Measurements from ENCODE around the gene STAT4. TPM values are rescaled to one million over a fixed set of nuclear protein-coding genes. Genes with fewer than 3 reads are reported as not detected.

STAT4 gene
- total RNA-seq, 4 donors from 2014 or later = 3.1 to 9.1 TPM; not detected in 2

DNA sequence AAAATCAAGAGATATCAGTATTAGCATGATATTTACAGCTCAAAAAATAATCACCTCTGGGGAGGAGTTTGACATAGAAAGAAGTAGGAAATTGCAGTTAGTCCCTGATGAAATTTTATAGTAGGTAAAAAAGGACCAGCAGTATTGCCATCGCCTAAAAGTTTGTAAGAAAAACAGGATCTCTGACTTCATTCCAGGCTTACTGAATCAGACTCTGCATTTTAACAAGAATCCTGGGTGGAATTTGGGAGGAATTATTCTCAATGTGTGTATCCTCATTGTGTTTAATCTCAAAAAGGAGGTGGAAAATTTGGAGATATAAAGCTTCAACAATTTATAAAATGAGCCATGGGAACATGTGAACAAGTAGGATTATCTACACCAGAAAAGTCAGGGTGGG is 105.7 kb downstream of the STAT4 start:
- Histone ChIP-seq H3K36me3 (no peaks in the 10 kb centered on the region), H3K27ac (no peak overlapping the region), H3K4me3 (no peak overlapping the region), H3K9me3 (no peaks in the 10 kb centered on the region), H3K4me1 (peaks cover 0 to 3% (median 0%) of the 10 kb centered on the region in 4 donors), H3K27me3 (no peaks in the 10 kb centered on the region)
- WGBS, 2 donors (ENCODE audit: low coverage in 1 of 2) = 71 to 92% methylated on average over 1 of the region's 1 CpG
- intact Hi-C loops (cut with DNase I; ENCODE audit: low total_unique reads) = no loop called here
- in situ Hi-C loops (cut with MboI; ENCODE audit: low pct_ligation_motif_present in 1 of 4, low pct_unique_long_range_greater_than_20kb in 1 of 4, low sequenced_read_pairs in 3 of 4) = no loop called here
- TF ChIP-seq POLR2A (IDR thresholded peaks at IDR 0.05) (no peak), EP300 (IDR thresholded peaks at IDR 0.05; ENCODE audit: low read depth) (no peak), POLR2AphosphoS5 (IDR thresholded peaks at IDR 0.05) (no peak)
- TF ChIP-seq, protein P1, sequence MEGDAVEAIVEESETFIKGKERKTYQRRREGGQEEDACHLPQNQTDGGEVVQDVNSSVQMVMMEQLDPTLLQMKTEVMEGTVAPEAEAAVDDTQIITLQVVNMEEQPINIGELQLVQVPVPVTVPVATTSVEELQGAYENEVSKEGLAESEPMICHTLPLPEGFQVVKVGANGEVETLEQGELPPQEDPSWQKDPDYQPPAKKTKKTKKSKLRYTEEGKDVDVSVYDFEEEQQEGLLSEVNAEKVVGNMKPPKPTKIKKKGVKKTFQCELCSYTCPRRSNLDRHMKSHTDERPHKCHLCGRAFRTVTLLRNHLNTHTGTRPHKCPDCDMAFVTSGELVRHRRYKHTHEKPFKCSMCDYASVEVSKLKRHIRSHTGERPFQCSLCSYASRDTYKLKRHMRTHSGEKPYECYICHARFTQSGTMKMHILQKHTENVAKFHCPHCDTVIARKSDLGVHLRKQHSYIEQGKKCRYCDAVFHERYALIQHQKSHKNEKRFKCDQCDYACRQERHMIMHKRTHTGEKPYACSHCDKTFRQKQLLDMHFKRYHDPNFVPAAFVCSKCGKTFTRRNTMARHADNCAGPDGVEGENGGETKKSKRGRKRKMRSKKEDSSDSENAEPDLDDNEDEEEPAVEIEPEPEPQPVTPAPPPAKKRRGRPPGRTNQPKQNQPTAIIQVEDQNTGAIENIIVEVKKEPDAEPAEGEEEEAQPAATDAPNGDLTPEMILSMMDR (IDR thresholded peaks at IDR 0.05) = no peak
- DNase-seq = no peak

DNA sequence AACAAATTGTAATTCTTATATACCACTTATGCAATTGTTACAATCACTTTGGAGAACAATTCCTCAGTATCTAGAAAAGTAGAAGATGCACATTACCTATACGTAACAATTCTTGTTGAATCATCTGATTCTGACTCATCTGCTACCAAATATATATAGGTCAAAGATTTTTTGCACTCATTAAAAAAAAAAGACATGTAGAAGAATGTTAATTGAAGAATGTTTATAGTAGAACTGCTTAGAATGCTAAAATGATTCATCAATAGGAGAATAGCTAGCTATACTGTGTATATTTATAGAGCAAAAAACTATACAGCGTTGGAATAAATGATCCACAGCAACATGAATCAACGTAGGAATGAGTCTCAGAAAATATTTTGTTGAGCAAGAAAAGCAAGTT is 107.4 kb downstream of the STAT4 start:
- H3K36me3 ChIP-seq = no peaks in the 10 kb centered on the region
- no peak for TF ChIP-seq POLR2A (IDR thresholded peaks at IDR 0.05)
- TF ChIP-seq POLR2AphosphoS5 (IDR thresholded peaks at IDR 0.05) = no peak
- TF ChIP-seq EP300 (IDR thresholded peaks at IDR 0.05; ENCODE audit: low read depth) = no peak
- TF ChIP-seq, protein P1 (IDR thresholded peaks at IDR 0.05) = no peak
- H3K4me1 ChIP-seq = peaks cover 0 to 3% (median 0%) of the 10 kb centered on the region in 4 donors
- no peaks in the 10 kb centered on the region for H3K9me3 ChIP-seq
- DNase-seq = no peak
- H3K4me3 ChIP-seq = no peak overlapping the region
- no peaks in the 10 kb centered on the region for H3K27me3 ChIP-seq
- in situ Hi-C loops (cut with MboI; ENCODE audit: low pct_ligation_motif_present in 1 of 4, low pct_unique_long_range_greater_than_20kb in 1 of 4, low sequenced_read_pairs in 3 of 4) (no loop called here), intact Hi-C loops (cut with DNase I; ENCODE audit: low total_unique reads) (no loop called here)
- no peak overlapping the region for H3K27ac ChIP-seq
- 82 to 83% methylated on average over 3 of the region's 3 CpGs for WGBS, 2 donors (ENCODE audit: low coverage in 1 of 2)

DNA sequence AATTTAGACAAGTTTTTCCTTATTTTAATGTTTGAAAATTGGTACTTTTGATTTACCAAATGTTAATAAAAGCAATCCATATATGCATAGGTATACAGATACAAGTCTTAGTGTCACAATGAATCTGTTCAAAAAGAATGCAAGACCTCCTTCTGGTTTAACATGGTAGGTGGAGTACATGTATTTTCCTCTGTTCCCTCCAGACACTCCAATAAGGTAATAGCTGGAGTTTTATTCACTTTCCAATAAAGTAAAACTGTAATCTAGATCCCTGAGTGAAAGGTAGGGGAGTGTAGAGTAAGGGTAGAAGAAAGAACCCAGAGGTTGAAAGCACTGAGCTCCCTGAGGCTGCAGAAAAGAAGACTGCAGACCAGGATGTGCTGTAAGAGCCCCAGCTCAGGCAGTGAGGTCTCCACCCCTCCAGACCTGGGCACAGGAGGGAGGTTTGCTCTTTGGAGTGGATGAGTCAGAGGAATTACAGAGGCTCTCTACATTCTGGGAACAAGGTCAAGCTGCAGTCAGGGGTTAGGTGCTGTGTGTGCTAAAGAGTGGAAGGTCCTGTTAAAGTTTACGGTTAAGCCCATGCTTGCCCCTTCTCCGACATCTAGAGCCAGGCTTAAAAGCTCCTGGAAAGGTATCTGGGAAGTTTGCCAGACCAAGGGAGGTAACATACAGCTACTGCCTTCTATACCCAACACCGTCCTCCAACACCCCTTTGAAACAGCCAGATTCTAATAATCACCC is 109.2 kb downstream of the STAT4 start:
- H3K36me3 ChIP-seq = no peaks in the 10 kb centered on the region
- no peaks in the 10 kb centered on the region for H3K27me3 ChIP-seq
- in situ Hi-C loops (cut with MboI; ENCODE audit: low pct_ligation_motif_present in 1 of 4, low pct_unique_long_range_greater_than_20kb in 1 of 4, low sequenced_read_pairs in 3 of 4) (no loop called here), intact Hi-C loops (cut with DNase I; ENCODE audit: low total_unique reads) (no loop called here)
- H3K9me3 ChIP-seq = no peaks in the 10 kb centered on the region
- WGBS, 2 donors (ENCODE audit: low coverage in 1 of 2) = 77% methylated on average over 3 of the region's 3 CpGs; no CpG with 5 or more reads in 1 of the 2 donors
- no peak overlapping the region for H3K4me3 ChIP-seq
- no peak for TF ChIP-seq EP300 (IDR thresholded peaks at IDR 0.05; ENCODE audit: low read depth)
- TF ChIP-seq POLR2A (IDR thresholded peaks at IDR 0.05) = no peak
- TF ChIP-seq, protein P1 (IDR thresholded peaks at IDR 0.05) = no peak
- no peak for TF ChIP-seq POLR2AphosphoS5 (IDR thresholded peaks at IDR 0.05)
- no peak overlapping the region for H3K27ac ChIP-seq
- peak; percentile 33 for DNase-seq
- peaks cover 0 to 3% (median 0%) of the 10 kb centered on the region in 4 donors for H3K4me1 ChIP-seq

DNA sequence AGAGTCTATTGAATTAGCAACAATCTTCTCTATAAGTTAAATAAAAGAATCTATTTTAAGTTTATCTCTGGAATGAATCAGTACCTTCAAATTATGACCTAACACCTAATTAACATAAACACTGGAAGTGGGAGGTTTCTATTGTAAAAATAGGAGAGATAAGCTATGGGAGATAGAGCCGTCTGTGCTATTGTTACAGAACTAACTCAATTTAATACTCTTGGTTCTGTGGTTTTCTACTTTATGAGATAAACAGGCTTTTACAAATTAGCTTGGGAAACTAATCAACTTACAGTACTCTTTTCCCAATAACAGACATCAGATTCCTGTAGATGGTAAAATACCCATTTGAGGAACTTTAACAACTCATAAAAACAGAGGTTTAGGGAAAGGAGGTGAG is 111.2 kb downstream of the STAT4 start:
- H3K4me1 ChIP-seq = peaks cover 0 to 3% (median 0%) of the 10 kb centered on the region in 4 donors
- no peaks in the 10 kb centered on the region for H3K9me3 ChIP-seq
- no peak overlapping the region for H3K27ac ChIP-seq
- intact Hi-C loops (cut with DNase I; ENCODE audit: low total_unique reads) = no loop called here
- TF ChIP-seq, protein P1 (IDR thresholded peaks at IDR 0.05) = no peak
- no peak for TF ChIP-seq EP300 (IDR thresholded peaks at IDR 0.05; ENCODE audit: low read depth)
- no peak for TF ChIP-seq POLR2A (IDR thresholded peaks at IDR 0.05)
- no peak for TF ChIP-seq POLR2AphosphoS5 (IDR thresholded peaks at IDR 0.05)
- no peaks in the 10 kb centered on the region for H3K27me3 ChIP-seq
- 67 to 71% methylated on average over 1 of the region's 1 CpG for WGBS, 2 donors (ENCODE audit: low coverage in 1 of 2)
- H3K36me3 ChIP-seq = no peaks in the 10 kb centered on the region
- no peak overlapping the region for H3K4me3 ChIP-seq
- no peak for DNase-seq
- in situ Hi-C loops (cut with MboI; ENCODE audit: low pct_ligation_motif_present in 1 of 4, low pct_unique_long_range_greater_than_20kb in 1 of 4, low sequenced_read_pairs in 3 of 4) = no loop called here

Measured in transverse colon (tissue), 4 donors.